NCI-H1930 (cell line): ENCODE measurements around the gene PGAM2.
"Not testable (repeated sequence)": the region's sequence is repeated elsewhere in the genome, so short reads cannot be mapped to it uniquely, and the experiment has no call there.

Source experiments
- DNase-seq, 2 experiments: peaks; one replicate each; lab custom pipeline; 2025; lab: John Stamatoyannopoulos, UW

PGAM2 gene

GRCh38 chr7:44029433-44029832 lies 35.9 kb downstream of the PGAM2 start:
- DNase-seq: not testable (repeated sequence)

GRCh38 chr7:44022796-44023467 lies 42.4 kb downstream of the PGAM2 start:
- DNase-seq: not testable (repeated sequence)

- not testable (repeated sequence) for DNase-seq
Measured at GRCh38 chr7:44022069-44022468, 43.3 kb downstream of the PGAM2 start.

GRCh38 chr7:44019825-44020224 lies 45.5 kb downstream of the PGAM2 start:
- not testable (repeated sequence) for DNase-seq

- DNase-seq: peak; percentile 92 to 98
Measured at GRCh38 chr7:44018857-44019807, 46.2 kb downstream of the PGAM2 start.

GRCh38 chr7:44015090-44015489 lies 50.3 kb downstream of the PGAM2 start:
- not testable (repeated sequence) for DNase-seq
